ENCODE results near the gene SLC44A3. TPM values are rescaled to one million over a fixed set of nuclear protein-coding genes. Genes with fewer than 3 reads are reported as not detected.

SLC44A3 gene
- total RNA-seq, 2 experiments from 2014 or later, result not detected

- ATAC-seq, result no peak
- Mint-ChIP-seq H3K27ac (no peak overlapping the region), H3K36me3 (ENCODE audit: low read depth) (peaks cover 4% of the 10 kb centered on the region), H3K9me3 (ENCODE audit: insufficient read depth) (no peaks in the 10 kb centered on the region), H3K27me3 (ENCODE audit: low read depth) (no peaks in the 10 kb centered on the region), H3K4me1 (ENCODE audit: low read depth) (peaks cover 18% of the 10 kb centered on the region), H3K4me3 (no peak overlapping the region)
- no peak for DNase-seq
- CTCF ChIA-PET, result interaction anchor here (1.0 kb wide), 1 partner anchor 163 kb away, joined by 3 read pairs; no protein-coding TSS in a partner anchor
- POLR2A ChIA-PET, result no interaction called here
Measured at GRCh38 chr1:94878329-94878728, 58.2 kb downstream of the SLC44A3 start.

GRCh38 chr1:94883691-94884090 lies 63.5 kb downstream of the SLC44A3 start:
- ChIA-PET POLR2A (no interaction called here), CTCF (interaction anchor here (1.5 kb wide), 1 partner anchor 14 kb away, joined by 3 read pairs; no protein-coding TSS in a partner anchor)
- peak overlapping the region; percentile 11 for H3K4me3 Mint-ChIP-seq
- no peaks in the 10 kb centered on the region for H3K9me3 Mint-ChIP-seq (ENCODE audit: insufficient read depth)
- DNase-seq (peak; percentile 36), ATAC-seq (peak; percentile 78)
- H3K27ac Mint-ChIP-seq, result peak overlapping the region; percentile 74
- H3K27me3 Mint-ChIP-seq (ENCODE audit: low read depth), result no peaks in the 10 kb centered on the region
- peaks cover 12% of the 10 kb centered on the region for H3K4me1 Mint-ChIP-seq (ENCODE audit: low read depth)
- peaks cover 4% of the 10 kb centered on the region for H3K36me3 Mint-ChIP-seq (ENCODE audit: low read depth)

- no peak for DNase-seq
- H3K4me3 Mint-ChIP-seq, result no peak overlapping the region
- no peaks in the 10 kb centered on the region for H3K9me3 Mint-ChIP-seq (ENCODE audit: insufficient read depth)
- POLR2A ChIA-PET, result no interaction called here
- CTCF ChIA-PET, result interaction anchor here (1.5 kb wide), 1 partner anchor 14 kb away, joined by 3 read pairs; no protein-coding TSS in a partner anchor
- no peak overlapping the region for H3K27ac Mint-ChIP-seq
- H3K27me3 Mint-ChIP-seq (ENCODE audit: low read depth), result no peaks in the 10 kb centered on the region
- peaks cover 4% of the 10 kb centered on the region for H3K36me3 Mint-ChIP-seq (ENCODE audit: low read depth)
- peaks cover 12% of the 10 kb centered on the region for H3K4me1 Mint-ChIP-seq (ENCODE audit: low read depth)
- no peak for ATAC-seq
Measured at GRCh38 chr1:94884106-94884505, 63.9 kb downstream of the SLC44A3 start.

- H3K9me3 Mint-ChIP-seq (ENCODE audit: insufficient read depth), result no peaks in the 10 kb centered on the region
- H3K27ac Mint-ChIP-seq, result no peak overlapping the region
- H3K4me3 Mint-ChIP-seq, result no peak overlapping the region
- peaks cover 4% of the 10 kb centered on the region for H3K36me3 Mint-ChIP-seq (ENCODE audit: low read depth)
- ChIA-PET CTCF (interaction anchor here (1.5 kb wide), 1 partner anchor 13 kb away, joined by 3 read pairs; no protein-coding TSS in a partner anchor), POLR2A (no interaction called here)
- ATAC-seq, result no peak
- no peaks in the 10 kb centered on the region for H3K27me3 Mint-ChIP-seq (ENCODE audit: low read depth)
- DNase-seq, result no peak
- H3K4me1 Mint-ChIP-seq (ENCODE audit: low read depth), result peaks cover 12% of the 10 kb centered on the region
Measured at GRCh38 chr1:94884507-94884906, 64.3 kb downstream of the SLC44A3 start.

- no peak overlapping the region for H3K4me3 Mint-ChIP-seq
- H3K4me1 Mint-ChIP-seq (ENCODE audit: low read depth), result peaks cover 12% of the 10 kb centered on the region
- peaks cover 4% of the 10 kb centered on the region for H3K36me3 Mint-ChIP-seq (ENCODE audit: low read depth)
- DNase-seq (no peak), ATAC-seq (no peak)
- H3K27me3 Mint-ChIP-seq (ENCODE audit: low read depth), result no peaks in the 10 kb centered on the region
- H3K27ac Mint-ChIP-seq, result no peak overlapping the region
- POLR2A ChIA-PET, result no interaction called here
- no peaks in the 10 kb centered on the region for H3K9me3 Mint-ChIP-seq (ENCODE audit: insufficient read depth)
- CTCF ChIA-PET, result no interaction called here
Measured at GRCh38 chr1:94886361-94886760, 66.2 kb downstream of the SLC44A3 start.

- Mint-ChIP-seq H3K36me3 (ENCODE audit: low read depth) (peaks cover 4% of the 10 kb centered on the region), H3K4me1 (ENCODE audit: low read depth) (peaks cover 12% of the 10 kb centered on the region), H3K9me3 (ENCODE audit: insufficient read depth) (no peaks in the 10 kb centered on the region), H3K27me3 (ENCODE audit: low read depth) (no peaks in the 10 kb centered on the region), H3K27ac (no peak overlapping the region), H3K4me3 (no peak overlapping the region)
- DNase-seq, result no peak
- ChIA-PET CTCF (no interaction called here), POLR2A (no interaction called here)
- ATAC-seq, result no peak
Measured at GRCh38 chr1:94887106-94887505, 66.9 kb downstream of the SLC44A3 start.

GRCh38 chr1:94887603-94888171 lies 67.5 kb downstream of the SLC44A3 start:
- Mint-ChIP-seq H3K4me1 (ENCODE audit: low read depth) (peaks cover 12% of the 10 kb centered on the region), H3K36me3 (ENCODE audit: low read depth) (peaks cover 3% of the 10 kb centered on the region), H3K27me3 (ENCODE audit: low read depth) (no peaks in the 10 kb centered on the region), H3K9me3 (ENCODE audit: insufficient read depth) (no peaks in the 10 kb centered on the region), H3K27ac (no peak overlapping the region), H3K4me3 (no peak overlapping the region)
- DNase-seq (no peak), ATAC-seq (no peak)
- CTCF ChIA-PET, result no interaction called here
- POLR2A ChIA-PET, result no interaction called here

GRCh38 chr1:94888201-94888600 lies 68.0 kb downstream of the SLC44A3 start:
- no peaks in the 10 kb centered on the region for H3K9me3 Mint-ChIP-seq (ENCODE audit: insufficient read depth)
- CTCF ChIA-PET, result no interaction called here

GRCh38 chr1:94892604-94893254 lies 72.6 kb downstream of the SLC44A3 start:
- no peak overlapping the region for H3K27ac Mint-ChIP-seq
- no peak overlapping the region for H3K4me3 Mint-ChIP-seq
- DNase-seq, result no peak
- H3K4me1 Mint-ChIP-seq (ENCODE audit: low read depth), result no peaks in the 10 kb centered on the region
- H3K36me3 Mint-ChIP-seq (ENCODE audit: low read depth), result no peaks in the 10 kb centered on the region
- H3K9me3 Mint-ChIP-seq (ENCODE audit: insufficient read depth), result no peaks in the 10 kb centered on the region
- ChIA-PET POLR2A (no interaction called here), CTCF (interaction anchor here (1.0 kb wide), 1 partner anchor 38 kb away, joined by 4 read pairs; no protein-coding TSS in a partner anchor)
- no peaks in the 10 kb centered on the region for H3K27me3 Mint-ChIP-seq (ENCODE audit: low read depth)
- no peak for ATAC-seq

More at GRCh38 chr1:94888201-94888600, 68.0 kb downstream of the SLC44A3 start:
- H3K27ac Mint-ChIP-seq, result no peak overlapping the region
- no peaks in the 10 kb centered on the region for H3K36me3 Mint-ChIP-seq (ENCODE audit: low read depth)
- no peaks in the 10 kb centered on the region for H3K27me3 Mint-ChIP-seq (ENCODE audit: low read depth)
- DNase-seq, result no peak
- H3K4me1 Mint-ChIP-seq (ENCODE audit: low read depth), result peaks cover 7% of the 10 kb centered on the region
- no peak overlapping the region for H3K4me3 Mint-ChIP-seq
- ATAC-seq, result no peak
- POLR2A ChIA-PET, result no interaction called here

GRCh38 chr1:94894630-94895029 lies 74.5 kb downstream of the SLC44A3 start:
- Mint-ChIP-seq H3K27ac (no peak overlapping the region), H3K36me3 (ENCODE audit: low read depth) (no peaks in the 10 kb centered on the region), H3K27me3 (ENCODE audit: low read depth) (no peaks in the 10 kb centered on the region), H3K9me3 (ENCODE audit: insufficient read depth) (no peaks in the 10 kb centered on the region), H3K4me1 (ENCODE audit: low read depth) (no peaks in the 10 kb centered on the region), H3K4me3 (no peak overlapping the region)
- DNase-seq (no peak), ATAC-seq (no peak)
- POLR2A ChIA-PET, result no interaction called here
- CTCF ChIA-PET, result no interaction called here

GRCh38 chr1:94895518-94895917 lies 75.4 kb downstream of the SLC44A3 start:
- Mint-ChIP-seq H3K36me3 (ENCODE audit: low read depth) (no peaks in the 10 kb centered on the region), H3K27ac (no peak overlapping the region), H3K9me3 (ENCODE audit: insufficient read depth) (no peaks in the 10 kb centered on the region), H3K4me3 (no peak overlapping the region), H3K4me1 (ENCODE audit: low read depth) (no peaks in the 10 kb centered on the region), H3K27me3 (ENCODE audit: low read depth) (no peaks in the 10 kb centered on the region)
- CTCF ChIA-PET, result interaction anchor here (1.2 to 1.3 kb wide), 2 partner anchors 41 to 148 kb away, joined by 3 to 4 read pairs; no protein-coding TSS in a partner anchor
- POLR2A ChIA-PET, result no interaction called here
- ATAC-seq, result no peak
- DNase-seq, result no peak

- Mint-ChIP-seq H3K4me1 (ENCODE audit: low read depth) (no peaks in the 10 kb centered on the region), H3K9me3 (ENCODE audit: insufficient read depth) (no peaks in the 10 kb centered on the region), H3K27ac (no peak overlapping the region), H3K4me3 (no peak overlapping the region), H3K27me3 (ENCODE audit: low read depth) (no peaks in the 10 kb centered on the region), H3K36me3 (ENCODE audit: low read depth) (no peaks in the 10 kb centered on the region)
- CTCF ChIA-PET, result interaction anchor here (0.6 to 1.2 kb wide), 2 partner anchors 144 to 184 kb away, joined by 3 to 4 read pairs; no protein-coding TSS in a partner anchor
- DNase-seq (no peak), ATAC-seq (no peak)
- POLR2A ChIA-PET, result no interaction called here
Measured at GRCh38 chr1:94898491-94899385, 78.6 kb downstream of the SLC44A3 start.
